GM23338 (cell line): Measurements from ENCODE around the gene NEURL1. TPM values are rescaled to one million over a fixed set of nuclear protein-coding genes. Genes with fewer than 3 reads are reported as not detected.

Experiments
- ATAC-seq: fragments of 200-7000 bp; cut with Tn5 transposase; 3 replicates; pipeline ENCODE4 v1.9.1; 2020
- DNase-seq: peaks from one replicate; pipeline ENCODE4 v3.0.0-alpha.2; 2015; ENCODE audit warnings: low spot score
- H2AFZ ChIP-seq: fragments of 200-600 bp; sonication (generic); 2 replicates; pipeline ENCODE4 v1.8.0; 2016; ENCODE audit warnings: antibody characterized with exemption, mild to moderate bottlenecking, moderate library complexity
- H3F3A ChIP-seq: fragments of 200-600 bp; sonication (generic); replicated peaks from 2 replicates; pipeline ENCODE4 v1.8.0; 2017; ENCODE audit warnings: antibody characterized with exemption, mixed run types, low read depth
- H3K27ac ChIP-seq: fragments of 200-600 bp; sonication (generic); 2 replicates; pipeline ENCODE4 v1.6.1; 2016; ENCODE audit warnings: low read depth
- H3K27me3 ChIP-seq: fragments of 200-600 bp; sonication (generic); 2 replicates; pipeline ENCODE4 v1.8.0; 2016; ENCODE audit warnings: mild to moderate bottlenecking, mixed run types, moderate library complexity; ENCODE audit not compliant: insufficient read depth
- H3K36me3 ChIP-seq: fragments of 200-600 bp; sonication (generic); 2 replicates; pipeline ENCODE4 v1.8.0; 2016; ENCODE audit warnings: mild to moderate bottlenecking; ENCODE audit not compliant: insufficient read depth
- H3K4me1 ChIP-seq: fragments of 200-600 bp; sonication (generic); 2 replicates; pipeline ENCODE4 v1.8.0; 2016; ENCODE audit warnings: mild to moderate bottlenecking, moderate library complexity; ENCODE audit not compliant: insufficient read depth
- H3K4me2 ChIP-seq: fragments of 200-600 bp; sonication (generic); 2 replicates; pipeline ENCODE4 v1.7.1; 2017; ENCODE audit warnings: mixed run types
- H3K4me3 ChIP-seq: fragments of 200-600 bp; sonication (generic); 2 replicates; pipeline ENCODE4 v1.6.1; 2016; ENCODE audit warnings: mixed run types
- H3K79me2 ChIP-seq: fragments of 200-600 bp; sonication (generic); replicated peaks from 2 replicates; pipeline ENCODE4 v1.8.0; 2017; ENCODE audit warnings: mild to moderate bottlenecking; ENCODE audit not compliant: insufficient read depth
- H3K9me2 ChIP-seq: fragments of 200-600 bp; sonication (generic); 2 replicates; pipeline ENCODE4 v1.8.0; 2017; ENCODE audit not compliant: insufficient read depth
- H4K20me1 ChIP-seq: fragments of 200-600 bp; sonication (generic); replicated peaks from 2 replicates; pipeline ENCODE4 v1.8.0; 2017; ENCODE audit warnings: mild to moderate bottlenecking; ENCODE audit not compliant: insufficient read depth
- H3K27ac Mint-ChIP-seq: 2 replicates; pipeline ENCODE4 v1.8.0; 2020; ENCODE audit warnings: inconsistent platforms, mild to moderate bottlenecking, moderate library complexity, mixed read lengths
- H3K27me3 Mint-ChIP-seq: 3 replicates; pipeline ENCODE4 v1.8.0; 2022; ENCODE audit warnings: low read depth, mild to moderate bottlenecking, moderate library complexity, mixed read lengths, inconsistent platforms; ENCODE audit not compliant: insufficient read depth, poor library complexity
- H3K36me3 Mint-ChIP-seq: 3 replicates; pipeline ENCODE4 v1.8.0; 2021; ENCODE audit warnings: low read depth, mild to moderate bottlenecking, inconsistent platforms, moderate library complexity, mixed read lengths
- H3K4me1 Mint-ChIP-seq: 3 replicates; pipeline ENCODE4 v1.8.0; 2020; ENCODE audit warnings: mild to moderate bottlenecking, inconsistent platforms, mixed read lengths
- H3K4me3 Mint-ChIP-seq: 3 replicates; pipeline ENCODE4 v1.8.0; 2021; ENCODE audit warnings: moderate library complexity, mild to moderate bottlenecking, inconsistent platforms, mixed read lengths
- H3K9me3 Mint-ChIP-seq: 3 replicates; pipeline ENCODE4 v1.8.0; 2020; ENCODE audit warnings: moderate library complexity, mild to moderate bottlenecking, inconsistent platforms, mixed read lengths
- CREB1 ChIP-seq: fragments of 250-450 bp; sonication (Bioruptor Pico); IDR thresholded peaks from 2 replicates; pipeline ENCODE4 v1.5.0; 2020; ENCODE audit warnings: low read depth, mild to moderate bottlenecking, moderate library complexity
- ETS1 ChIP-seq: IDR thresholded peaks from 2 replicates; pipeline ENCODE4 v1.6.1; 2016; ENCODE audit warnings: antibody characterized with exemption
- EZH2 ChIP-seq: fragments of 200-600 bp; sonication (generic); IDR thresholded peaks from one replicate; pipeline ENCODE4 v1.8.0; 2017; ENCODE audit warnings: antibody characterized with exemption, mild to moderate bottlenecking, low read depth; ENCODE audit not compliant: unreplicated experiment
- JUNB ChIP-seq: IDR thresholded peaks from one replicate; pipeline ENCODE4 v1.6.1; 2016; ENCODE audit warnings: antibody characterized with exemption; ENCODE audit not compliant: unreplicated experiment
- NANOG ChIP-seq: IDR thresholded peaks from 2 replicates; pipeline ENCODE4 v1.6.1; 2016; ENCODE audit warnings: antibody characterized with exemption, borderline replicate concordance
- POLR2AphosphoS5 ChIP-seq: IDR thresholded peaks from 2 replicates; pipeline ENCODE4 v1.6.1; 2016; ENCODE audit warnings: antibody characterized with exemption, low read depth
- STAT1 ChIP-seq: IDR thresholded peaks from one replicate; pipeline ENCODE4 v1.6.1; 2016; ENCODE audit warnings: antibody characterized with exemption; ENCODE audit not compliant: unreplicated experiment
- ZNF114 ChIP-seq: fragments of 250-450 bp; sonication (Bioruptor Pico); IDR thresholded peaks from 2 replicates; pipeline ENCODE4 v1.5.0; 2020; ENCODE audit warnings: mild to moderate bottlenecking, moderate library complexity
- ZNF331 ChIP-seq: fragments of 250-450 bp; sonication (Bioruptor Pico); IDR thresholded peaks from 2 replicates; pipeline ENCODE4 v1.5.0; 2020; ENCODE audit warnings: low read depth, mild to moderate bottlenecking, moderate library complexity
- polyA plus RNA-seq: library from polyadenylated mRNA; unstranded; fragments of >200 nt; fragmentation: Nextera tagmentation; extraction: Ambion mirVana; gene quantifications from 2 replicates; pipeline ENCODE4 v1.2.1, GENCODE V29; 2016
- total RNA-seq: library from RNA; depleted of rRNA; stranded (reverse); fragments of >200 nt; shearing (Covaris generic); gene quantifications from 2 replicates; pipeline ENCODE4 v1.2.3, GENCODE V29; 2014
- TF ChIP-seq, protein P1 (sequence below): IDR thresholded peaks from one replicate; pipeline ENCODE4 v1.6.1; 2018; ENCODE audit warnings: antibody characterized with exemption; ENCODE audit not compliant: unreplicated experiment
- TF ChIP-seq, protein P2 (sequence below), 2 experiments: fragments of 200-600 bp in 1 of 2; sonication (generic) in 1 of 2; conservative IDR thresholded peaks; 2 replicates each; pipeline versions ENCODE4 v1.5.1 to v1.6.1; 2016 to 2017; ENCODE audit warnings: antibody characterized with exemption in 2 of 2, low read depth in 2 of 2, mild to moderate bottlenecking in 2 of 2, moderate library complexity in 1 of 2

Gene NEURL1
- total and polyA plus RNA-seq, 2 experiments from 2014 or later: 0.82 to 1.1 TPM

DNA sequence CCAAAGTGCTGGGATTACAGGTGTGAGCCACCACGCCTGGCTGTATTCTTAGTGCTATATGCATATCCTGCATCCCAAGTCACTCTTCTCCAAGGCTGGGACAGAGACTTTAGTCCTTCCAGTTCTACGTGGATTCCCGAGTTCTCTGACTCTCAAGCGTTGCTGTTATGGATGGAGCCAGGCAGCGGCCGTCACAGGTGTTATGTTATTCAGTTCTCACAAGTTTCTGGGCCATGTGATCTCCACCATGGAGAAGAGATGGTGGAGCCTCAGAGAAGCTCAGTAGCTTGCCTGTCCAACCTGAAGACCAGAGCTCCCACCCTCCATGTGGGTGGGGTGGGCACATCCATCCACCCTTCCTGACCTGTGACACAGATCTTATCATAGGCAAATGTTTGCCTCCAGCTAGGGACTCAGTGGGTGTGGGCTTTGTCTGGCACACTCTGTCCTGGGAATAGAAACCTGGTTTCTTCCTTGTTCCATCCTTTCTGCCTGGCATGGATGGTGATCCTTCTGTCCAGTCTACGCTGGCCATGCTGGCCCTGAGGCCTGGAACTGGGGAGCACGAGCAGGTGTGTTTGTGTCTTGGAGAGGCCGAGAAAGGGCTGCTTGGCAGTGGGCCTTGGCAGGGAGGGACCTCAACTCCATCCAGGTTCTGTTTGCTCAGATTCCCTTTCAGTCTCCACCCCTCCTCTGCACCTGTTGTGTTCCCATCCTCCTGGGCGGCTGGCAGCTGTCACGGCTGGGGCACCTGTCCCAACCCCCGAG is 55.3 kb downstream of the NEURL1 start:
- no peak overlapping the region for H3K4me3 Mint-ChIP-seq
- ATAC-seq: no peak
- Histone ChIP-seq H3K4me1 (no peaks in the 10 kb centered on the region), H3K4me3 (no peak overlapping the region), H3K79me2 (no peaks in the 10 kb centered on the region), H4K20me1 (no peaks in the 10 kb centered on the region), H3K4me2 (no peak overlapping the region), H3K27me3 (no peaks in the 10 kb centered on the region), H2AFZ (no peak overlapping the region), H3K9me2 (no peaks in the 10 kb centered on the region), H3K36me3 (no peaks in the 10 kb centered on the region), H3F3A (no peaks in the 10 kb centered on the region), H3K27ac (no peak overlapping the region)
- H3K27ac Mint-ChIP-seq: no peak overlapping the region
- H3K27me3 Mint-ChIP-seq: peaks cover 11% of the 10 kb centered on the region
- TF ChIP-seq, protein P1, sequence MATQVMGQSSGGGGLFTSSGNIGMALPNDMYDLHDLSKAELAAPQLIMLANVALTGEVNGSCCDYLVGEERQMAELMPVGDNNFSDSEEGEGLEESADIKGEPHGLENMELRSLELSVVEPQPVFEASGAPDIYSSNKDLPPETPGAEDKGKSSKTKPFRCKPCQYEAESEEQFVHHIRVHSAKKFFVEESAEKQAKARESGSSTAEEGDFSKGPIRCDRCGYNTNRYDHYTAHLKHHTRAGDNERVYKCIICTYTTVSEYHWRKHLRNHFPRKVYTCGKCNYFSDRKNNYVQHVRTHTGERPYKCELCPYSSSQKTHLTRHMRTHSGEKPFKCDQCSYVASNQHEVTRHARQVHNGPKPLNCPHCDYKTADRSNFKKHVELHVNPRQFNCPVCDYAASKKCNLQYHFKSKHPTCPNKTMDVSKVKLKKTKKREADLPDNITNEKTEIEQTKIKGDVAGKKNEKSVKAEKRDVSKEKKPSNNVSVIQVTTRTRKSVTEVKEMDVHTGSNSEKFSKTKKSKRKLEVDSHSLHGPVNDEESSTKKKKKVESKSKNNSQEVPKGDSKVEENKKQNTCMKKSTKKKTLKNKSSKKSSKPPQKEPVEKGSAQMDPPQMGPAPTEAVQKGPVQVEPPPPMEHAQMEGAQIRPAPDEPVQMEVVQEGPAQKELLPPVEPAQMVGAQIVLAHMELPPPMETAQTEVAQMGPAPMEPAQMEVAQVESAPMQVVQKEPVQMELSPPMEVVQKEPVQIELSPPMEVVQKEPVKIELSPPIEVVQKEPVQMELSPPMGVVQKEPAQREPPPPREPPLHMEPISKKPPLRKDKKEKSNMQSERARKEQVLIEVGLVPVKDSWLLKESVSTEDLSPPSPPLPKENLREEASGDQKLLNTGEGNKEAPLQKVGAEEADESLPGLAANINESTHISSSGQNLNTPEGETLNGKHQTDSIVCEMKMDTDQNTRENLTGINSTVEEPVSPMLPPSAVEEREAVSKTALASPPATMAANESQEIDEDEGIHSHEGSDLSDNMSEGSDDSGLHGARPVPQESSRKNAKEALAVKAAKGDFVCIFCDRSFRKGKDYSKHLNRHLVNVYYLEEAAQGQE: no peak
- TF ChIP-seq, protein P2, sequence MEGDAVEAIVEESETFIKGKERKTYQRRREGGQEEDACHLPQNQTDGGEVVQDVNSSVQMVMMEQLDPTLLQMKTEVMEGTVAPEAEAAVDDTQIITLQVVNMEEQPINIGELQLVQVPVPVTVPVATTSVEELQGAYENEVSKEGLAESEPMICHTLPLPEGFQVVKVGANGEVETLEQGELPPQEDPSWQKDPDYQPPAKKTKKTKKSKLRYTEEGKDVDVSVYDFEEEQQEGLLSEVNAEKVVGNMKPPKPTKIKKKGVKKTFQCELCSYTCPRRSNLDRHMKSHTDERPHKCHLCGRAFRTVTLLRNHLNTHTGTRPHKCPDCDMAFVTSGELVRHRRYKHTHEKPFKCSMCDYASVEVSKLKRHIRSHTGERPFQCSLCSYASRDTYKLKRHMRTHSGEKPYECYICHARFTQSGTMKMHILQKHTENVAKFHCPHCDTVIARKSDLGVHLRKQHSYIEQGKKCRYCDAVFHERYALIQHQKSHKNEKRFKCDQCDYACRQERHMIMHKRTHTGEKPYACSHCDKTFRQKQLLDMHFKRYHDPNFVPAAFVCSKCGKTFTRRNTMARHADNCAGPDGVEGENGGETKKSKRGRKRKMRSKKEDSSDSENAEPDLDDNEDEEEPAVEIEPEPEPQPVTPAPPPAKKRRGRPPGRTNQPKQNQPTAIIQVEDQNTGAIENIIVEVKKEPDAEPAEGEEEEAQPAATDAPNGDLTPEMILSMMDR (conservative IDR thresholded peaks at IDR 0.05; ENCODE audit: low read depth in 2 of 2): no peak
- TF ChIP-seq ZNF331 (CRISPR knock-in tag): no peak
- no peak for TF ChIP-seq ETS1
- H3K9me3 Mint-ChIP-seq: no peaks in the 10 kb centered on the region
- H3K4me1 Mint-ChIP-seq: peaks cover 5% of the 10 kb centered on the region; the same call in 2 of the 3 replicates
- no peaks in the 10 kb centered on the region for H3K36me3 Mint-ChIP-seq
- no peak for DNase-seq

DNA sequence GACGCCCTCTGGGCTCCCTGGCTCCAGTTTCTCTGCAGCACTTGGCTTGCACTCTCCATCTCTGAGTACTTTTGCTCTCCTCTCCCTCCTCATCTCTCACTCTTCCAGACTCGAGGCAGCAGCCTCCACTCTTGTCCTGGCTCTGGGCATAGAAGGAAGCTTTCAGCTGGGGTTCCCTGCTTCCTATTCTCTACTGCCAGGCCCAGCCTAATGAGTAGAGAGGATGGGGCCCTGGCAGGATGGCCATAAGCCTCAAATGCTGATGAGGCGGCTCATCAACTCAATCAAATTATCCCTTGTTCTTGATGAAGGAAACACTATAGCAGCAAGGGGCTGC is 55.8 kb downstream of the NEURL1 start:
- Histone ChIP-seq H3K27me3 (peaks cover 2% of the 10 kb centered on the region), H2AFZ (no peak overlapping the region), H3K36me3 (no peaks in the 10 kb centered on the region), H3K27ac (no peak overlapping the region), H4K20me1 (no peaks in the 10 kb centered on the region), H3K79me2 (no peaks in the 10 kb centered on the region), H3K4me1 (no peaks in the 10 kb centered on the region), H3F3A (no peaks in the 10 kb centered on the region), H3K9me2 (no peaks in the 10 kb centered on the region), H3K4me2 (no peak overlapping the region), H3K4me3 (no peak overlapping the region)
- Mint-ChIP-seq H3K36me3 (no peaks in the 10 kb centered on the region), H3K4me3 (no peak overlapping the region), H3K4me1 (peaks cover 2% of the 10 kb centered on the region; the same call in 1 of the 3 replicates), H3K27me3 (peaks cover 12% of the 10 kb centered on the region), H3K27ac (no peak overlapping the region), H3K9me3 (no peaks in the 10 kb centered on the region)
- DNase-seq (no peak), ATAC-seq (no peak)
- TF ChIP-seq JUNB (no peak), NANOG (no peak), ETS1 (no peak), EZH2 (no peak), STAT1 (no peak), ZNF114 (CRISPR knock-in tag) (no peak), ZNF331 (CRISPR knock-in tag) (no peak), POLR2AphosphoS5 (no peak), CREB1 (CRISPR knock-in tag) (no peak)
- TF ChIP-seq, protein P2 (conservative IDR thresholded peaks at IDR 0.05; ENCODE audit: low read depth in 2 of 2): no peak
